HG02870 (cell line): ENCODE measurements around the gene PPP4R2.

Experiments
- ATAC-seq: cut with Tn5 transposase; IDR thresholded peaks from one replicate; pipeline ENCODE4 v1.9.1; 2021; ENCODE audit warnings: mild to moderate bottlenecking, moderate library complexity; ENCODE audit not compliant: unreplicated experiment

PPP4R2 gene

GRCh38 chr3:73068419-73068818 is 71.8 kb downstream of the PPP4R2 start:
- no peak for ATAC-seq

GRCh38 chr3:73069187-73069586 is 72.6 kb downstream of the PPP4R2 start:
- ATAC-seq: no peak

GRCh38 chr3:73069775-73070444 is 73.3 kb downstream of the PPP4R2 start:
- no peak for ATAC-seq

- ATAC-seq: no peak
Observed at GRCh38 chr3:73070675-73071575, 74.3 kb downstream of the PPP4R2 start.

GRCh38 chr3:73071952-73072351 is 75.3 kb downstream of the PPP4R2 start:
- no peak for ATAC-seq

GRCh38 chr3:73072634-73073033 is 76.0 kb downstream of the PPP4R2 start:
- no peak for ATAC-seq

- no peak for ATAC-seq
Observed at GRCh38 chr3:73073091-73073707, 76.6 kb downstream of the PPP4R2 start.

GRCh38 chr3:73074781-73075180 is 78.2 kb downstream of the PPP4R2 start:
- ATAC-seq: no peak

- peak; percentile 74 for ATAC-seq
Observed at GRCh38 chr3:73080216-73080966, 83.8 kb downstream of the PPP4R2 start.

- ATAC-seq: no peak
Observed at GRCh38 chr3:73081140-73081539, 84.5 kb downstream of the PPP4R2 start.

GRCh38 chr3:73084170-73084569 is 87.6 kb downstream of the PPP4R2 start:
- no peak for ATAC-seq

- no peak for ATAC-seq
Observed at GRCh38 chr3:73086071-73086494, 89.5 kb downstream of the PPP4R2 start.

GRCh38 chr3:73094129-73094528 is 97.5 kb downstream of the PPP4R2 start:
- ATAC-seq: no peak

- ATAC-seq: no peak
Observed at GRCh38 chr3:73094951-73095350, 98.3 kb downstream of the PPP4R2 start.

GRCh38 chr3:73096169-73096568 is 99.6 kb downstream of the PPP4R2 start:
- no peak for ATAC-seq

GRCh38 chr3:73098026-73098425 is 101.4 kb downstream of the PPP4R2 start:
- ATAC-seq: no peak

GRCh38 chr3:73098873-73099272 is 102.3 kb downstream of the PPP4R2 start:
- no peak for ATAC-seq

GRCh38 chr3:73100741-73101559 is 104.3 kb downstream of the PPP4R2 start:
- peak; percentile 87 for ATAC-seq

GRCh38 chr3:73101881-73102280 is 105.3 kb downstream of the PPP4R2 start:
- no peak for ATAC-seq

GRCh38 chr3:73107215-73107614 is 110.6 kb downstream of the PPP4R2 start:
- no peak for ATAC-seq
